SK-N-MC (cell line): ENCODE results near the gene LPAR3.

Experiments
- EZH2 ChIP-seq: fragments of 200-600 bp; sonication (generic); IDR thresholded peaks from one replicate; pipeline ENCODE4 v1.6.1; 2017; ENCODE audit warnings: antibody characterized with exemption
- FOXP2 ChIP-seq: optimal IDR thresholded peaks from 2 replicates; pipeline ENCODE3; 2011; ENCODE audit warnings: mild to moderate bottlenecking, moderate library complexity; ENCODE audit not compliant: insufficient read depth; ENCODE audit errors: extremely low read length, control extremely low read depth
- POLR2AphosphoS5 ChIP-seq: IDR thresholded peaks from 2 replicates; pipeline ENCODE4 v1.6.1; 2012; ENCODE audit warnings: mild to moderate bottlenecking, low read depth, low read length, borderline replicate concordance

- TF ChIP-seq POLR2AphosphoS5 (no peak), EZH2 (no peak), FOXP2 (no peak)
Observed at GRCh38 chr1:84795966-84796600, 96.9 kb downstream of the LPAR3 start.
